CD14-positive monocyte (primary cell): ENCODE data around the gene SLC18A3. TPM values are rescaled to one million over a fixed set of nuclear protein-coding genes. Genes with fewer than 3 reads are reported as not detected.
A peak's percentile ranks its signal among the peaks of the same experiment; 100 is the strongest.

Source experiments
- DNase-seq, 3 donors: peaks; one replicate each; pipeline ENCODE4 v3.0.0-alpha.2; 2011 to 2022
- H2AFZ ChIP-seq: 2 replicates; pipeline ENCODE4 v1.6.0; 2012; ENCODE audit warnings: mild to moderate bottlenecking, low read depth, low read length, inconsistent platforms; ENCODE audit not compliant: insufficient read depth, poor library complexity, severe bottlenecking
- H3K27ac ChIP-seq, 2 donors: 1 replicate in 1 of 2; 2 replicates in 1 of 2; pipeline ENCODE4 v1.5.1; 2012 to 2013; ENCODE audit warnings: low read length in 2 of 2, control low read depth in 1 of 2, inconsistent platforms in 1 of 2, low read depth in 1 of 2, mild to moderate bottlenecking in 1 of 2
- H3K27me3 ChIP-seq, 2 donors: one replicate each; pipeline versions ENCODE4 v1.6.0 to v1.6.1; 2011 to 2013; ENCODE audit warnings: low read length in 2 of 2; ENCODE audit not compliant: control insufficient read depth in 2 of 2, insufficient read depth in 2 of 2
- H3K36me3 ChIP-seq, 2 donors: replicated peaks in 1 of 2; 1 replicate in 1 of 2; 2 replicates in 1 of 2; pipeline versions ENCODE4 v1.5.1 to v1.6.1; 2012 to 2013; ENCODE audit warnings: low read length in 2 of 2, control low read depth in 1 of 2, inconsistent platforms in 1 of 2, mild to moderate bottlenecking in 1 of 2; ENCODE audit not compliant: insufficient read depth in 2 of 2, control insufficient read depth in 1 of 2
- H3K4me1 ChIP-seq, 2 donors: 1 replicate in 1 of 2; 2 replicates in 1 of 2; pipeline versions ENCODE4 v1.5.1 to v1.6.1; 2012 to 2013; ENCODE audit warnings: low read length in 2 of 2, control low read depth in 1 of 2, inconsistent platforms in 1 of 2, mild to moderate bottlenecking in 1 of 2, moderate library complexity in 1 of 2; ENCODE audit not compliant: insufficient read depth in 2 of 2, control insufficient read depth in 1 of 2
- H3K4me2 ChIP-seq: replicated peaks from 2 replicates; pipeline ENCODE3; 2012; ENCODE audit warnings: low read length, moderate library complexity, mild to moderate bottlenecking; ENCODE audit not compliant: poor library complexity, severe bottlenecking; ENCODE audit errors: extremely low read depth
- H3K4me3 ChIP-seq, 3 experiments: fragments of 200-600 bp in 1 of 3; sonication (generic) in 1 of 3; replicated peaks in 1 of 3; 1 replicate in 2 of 3; 2 replicates in 1 of 3; pipeline ENCODE4 v1.5.1; 2011 to 2013; ENCODE audit warnings: low read length in 3 of 3, mild to moderate bottlenecking in 3 of 3, control low read depth in 2 of 3, low read depth in 2 of 3, inconsistent platforms in 1 of 3, moderate library complexity in 1 of 3
- H3K79me2 ChIP-seq: 2 replicates; pipeline ENCODE4 v1.6.0; 2012; ENCODE audit warnings: mild to moderate bottlenecking, control low read depth, inconsistent platforms, low read length, moderate library complexity; ENCODE audit not compliant: insufficient read depth
- H3K9ac ChIP-seq: 2 replicates; pipeline ENCODE4 v1.6.0; 2017; ENCODE audit warnings: low read length, mild to moderate bottlenecking; ENCODE audit not compliant: insufficient read depth, poor library complexity, severe bottlenecking
- H3K9me3 ChIP-seq, 2 donors: replicated peaks in 1 of 2; 1 replicate in 1 of 2; 2 replicates in 1 of 2; pipeline versions ENCODE4 v1.5.1 to v1.6.1; 2012 to 2013; ENCODE audit warnings: low read length in 2 of 2, control low read depth in 1 of 2; ENCODE audit not compliant: control insufficient read depth in 1 of 2, insufficient read depth in 1 of 2
- H4K20me1 ChIP-seq: 2 replicates; pipeline ENCODE4 v1.6.0; 2012; ENCODE audit warnings: mild to moderate bottlenecking, low read length, control low read depth, moderate library complexity; ENCODE audit not compliant: insufficient read depth
- H3K27ac Mint-ChIP-seq, 7 donors: one replicate each; pipeline ENCODE4 v1.8.0; 2020; ENCODE audit warnings: mild to moderate bottlenecking in 7 of 7, mixed read lengths in 7 of 7, moderate library complexity in 6 of 7, inconsistent platforms in 2 of 7
- H3K27me3 Mint-ChIP-seq, 3 donors: one replicate each; pipeline ENCODE4 v1.8.0; 2021 to 2022; ENCODE audit warnings: low read depth in 3 of 3, mild to moderate bottlenecking in 3 of 3, mixed read lengths in 3 of 3, moderate library complexity in 3 of 3, inconsistent platforms in 1 of 3
- H3K36me3 Mint-ChIP-seq, 2 donors: one replicate each; pipeline ENCODE4 v1.8.0; 2020; ENCODE audit warnings: mixed read lengths in 2 of 2, inconsistent platforms in 1 of 2, mild to moderate bottlenecking in 1 of 2
- H3K4me1 Mint-ChIP-seq: one replicate; pipeline ENCODE4 v1.8.0; 2020; ENCODE audit warnings: mild to moderate bottlenecking, mixed read lengths
- H3K4me3 Mint-ChIP-seq, 2 donors: one replicate each; pipeline ENCODE4 v1.8.0; 2020; ENCODE audit warnings: mild to moderate bottlenecking in 2 of 2, mixed read lengths in 2 of 2, moderate library complexity in 1 of 2
- H3K9me3 Mint-ChIP-seq, 7 donors: one replicate each; pipeline ENCODE4 v1.8.0; 2020 to 2022; ENCODE audit warnings: mixed read lengths in 7 of 7, mild to moderate bottlenecking in 6 of 7, moderate library complexity in 6 of 7, inconsistent platforms in 2 of 7
- WGBS: methylation state at CpG from one replicate; pipeline ENCODE4 v1.1.5; 2013; ENCODE audit warnings: missing lambda C conversion rate; ENCODE audit not compliant: insufficient coverage; 5-methylcytosine and 5-hydroxymethylcytosine counted together
- intact Hi-C, 2 donors: fragments of 100-400 bp; cut with micrococcal nuclease; formaldehyde crosslinking; loops; one replicate each; pipeline versions ENCODE4 v1.15.0 to v1.15.1; 2023
- polyA plus RNA-seq, 3 donors: library from polyadenylated mRNA; depleted of rRNA in 1 of 3; unstranded in 2 of 3; stranded (reverse) in 1 of 3; fragments of 300-500 nt in 2 of 3; fragments of >200 nt in 1 of 3; fragmentation: Illumina TruSeq in 2 of 3; gene quantifications; 1 replicate in 2 of 3; 2 replicates in 1 of 3; pipeline ENCODE4 v1.2.3, GENCODE V29; 2012 to 2021
- TF ChIP-seq, protein P1 (sequence below): fragments of 200-600 bp; IDR thresholded peaks from one replicate; pipeline ENCODE4 v1.8.0; 2022; ENCODE audit warnings: antibody characterized with exemption, mild to moderate bottlenecking

Gene SLC18A3
- polyA plus RNA-seq, 3 donors, result not detected

DNA sequence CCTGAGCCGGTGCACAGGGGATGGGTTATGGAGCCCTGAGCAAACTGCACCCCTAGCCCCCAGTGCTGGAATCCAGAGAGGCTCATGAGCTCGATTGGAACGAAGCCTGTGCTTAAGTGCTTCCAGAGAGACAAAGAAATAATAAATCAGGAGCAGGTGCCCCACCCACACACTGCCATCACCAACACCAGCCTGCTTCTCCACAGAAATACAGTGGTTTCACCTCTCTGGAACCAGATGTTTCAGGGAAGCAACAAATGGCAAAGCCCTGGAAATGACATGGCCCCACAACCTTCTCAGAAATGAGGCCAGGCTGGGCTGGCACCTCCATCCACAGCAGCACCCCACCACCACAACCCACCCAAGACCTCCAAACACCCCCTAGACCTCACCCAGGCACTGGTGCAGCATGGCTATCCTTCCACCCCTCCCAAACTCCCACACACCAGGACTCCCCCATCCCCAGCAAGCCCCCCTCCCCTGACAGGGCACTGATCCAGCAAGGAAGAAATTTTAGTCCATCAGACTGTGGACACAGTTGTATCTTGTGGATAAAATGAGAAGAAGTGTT is 4.1 kb upstream of the SLC18A3 start:
- H3K36me3 Mint-ChIP-seq, result no peaks in the 10 kb centered on the region
- Histone ChIP-seq H3K4me3 (no peak overlapping the region), H3K36me3 (no peaks in the 10 kb centered on the region), H3K9ac (no peak overlapping the region), H3K4me1 (no peaks in the 10 kb centered on the region), H3K27ac (no peak overlapping the region), H3K4me2 (no peak overlapping the region), H3K27me3 (peaks cover 16 to 36% of the 10 kb centered on the region in 2 donors), H3K9me3 (peaks cover 0 to 8% of the 10 kb centered on the region in 2 donors), H3K79me2 (no peaks in the 10 kb centered on the region), H2AFZ (no peak overlapping the region), H4K20me1 (no peaks in the 10 kb centered on the region)
- intact Hi-C loops, result no loop called here
- DNase-seq, result no peak
- H3K27ac Mint-ChIP-seq, result no peak overlapping the region
- TF ChIP-seq, protein P1, sequence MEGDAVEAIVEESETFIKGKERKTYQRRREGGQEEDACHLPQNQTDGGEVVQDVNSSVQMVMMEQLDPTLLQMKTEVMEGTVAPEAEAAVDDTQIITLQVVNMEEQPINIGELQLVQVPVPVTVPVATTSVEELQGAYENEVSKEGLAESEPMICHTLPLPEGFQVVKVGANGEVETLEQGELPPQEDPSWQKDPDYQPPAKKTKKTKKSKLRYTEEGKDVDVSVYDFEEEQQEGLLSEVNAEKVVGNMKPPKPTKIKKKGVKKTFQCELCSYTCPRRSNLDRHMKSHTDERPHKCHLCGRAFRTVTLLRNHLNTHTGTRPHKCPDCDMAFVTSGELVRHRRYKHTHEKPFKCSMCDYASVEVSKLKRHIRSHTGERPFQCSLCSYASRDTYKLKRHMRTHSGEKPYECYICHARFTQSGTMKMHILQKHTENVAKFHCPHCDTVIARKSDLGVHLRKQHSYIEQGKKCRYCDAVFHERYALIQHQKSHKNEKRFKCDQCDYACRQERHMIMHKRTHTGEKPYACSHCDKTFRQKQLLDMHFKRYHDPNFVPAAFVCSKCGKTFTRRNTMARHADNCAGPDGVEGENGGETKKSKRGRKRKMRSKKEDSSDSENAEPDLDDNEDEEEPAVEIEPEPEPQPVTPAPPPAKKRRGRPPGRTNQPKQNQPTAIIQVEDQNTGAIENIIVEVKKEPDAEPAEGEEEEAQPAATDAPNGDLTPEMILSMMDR, result no peak
- WGBS, result no CpG with 5 or more reads among the region's 3 CpGs
- no peak overlapping the region for H3K4me3 Mint-ChIP-seq
- H3K4me1 Mint-ChIP-seq, result peaks cover 2% of the 10 kb centered on the region
- peaks cover 37 to 51% (median 51%) of the 10 kb centered on the region in 3 donors for H3K27me3 Mint-ChIP-seq
- H3K9me3 Mint-ChIP-seq, result peaks cover 0 to 16% (median 3%) of the 10 kb centered on the region in 7 donors

DNA sequence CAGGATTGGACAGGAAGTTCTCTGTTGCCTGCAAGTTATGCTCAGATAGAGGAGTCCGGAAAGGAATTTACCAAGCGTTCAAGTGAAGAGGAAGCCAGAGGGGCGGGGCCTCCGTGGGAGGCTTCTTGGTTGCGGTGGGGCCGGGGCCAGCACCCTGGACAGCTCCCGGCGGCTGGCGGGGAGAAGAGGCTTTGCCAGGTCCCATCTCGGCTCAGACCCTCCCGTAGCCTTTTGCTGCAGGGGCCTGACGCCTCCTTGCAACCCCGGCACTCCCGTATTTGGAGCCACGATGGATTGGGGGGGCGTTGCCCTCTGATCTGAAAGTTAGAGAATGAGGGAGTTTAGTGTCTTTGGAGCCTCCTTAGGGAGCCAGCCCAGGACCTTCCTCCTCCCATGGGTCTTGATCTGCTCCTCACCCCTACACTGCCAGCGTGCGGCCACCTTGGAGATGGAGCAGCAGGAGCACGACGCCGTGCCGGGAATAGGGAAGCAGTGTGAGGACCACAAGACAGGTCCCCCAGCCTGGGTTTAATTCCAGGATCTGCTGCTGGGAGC is 3.1 kb upstream of the SLC18A3 start:
- Histone ChIP-seq H4K20me1 (no peaks in the 10 kb centered on the region), H3K4me3 (no peak overlapping the region), H3K79me2 (no peaks in the 10 kb centered on the region), H2AFZ (no peak overlapping the region), H3K4me2 (no peak overlapping the region), H3K9me3 (peaks cover 0 to 18% of the 10 kb centered on the region in 2 donors), H3K27me3 (peaks cover 24 to 46% of the 10 kb centered on the region in 2 donors), H3K9ac (no peak overlapping the region), H3K27ac (no peak overlapping the region), H3K36me3 (no peaks in the 10 kb centered on the region), H3K4me1 (no peaks in the 10 kb centered on the region)
- no peak overlapping the region for H3K27ac Mint-ChIP-seq
- WGBS, result 0% methylated on average over 17 of the region's 22 CpGs
- intact Hi-C loops, result no loop called here
- H3K27me3 Mint-ChIP-seq, result peaks cover 47 to 62% (median 60%) of the 10 kb centered on the region in 3 donors
- H3K36me3 Mint-ChIP-seq, result no peaks in the 10 kb centered on the region
- peak; percentile 15 to 35 (median 33) for DNase-seq
- peak overlapping the region in 1 of 2 donors; percentile 75 for H3K4me3 Mint-ChIP-seq
- TF ChIP-seq, protein P1, result no peak
- H3K4me1 Mint-ChIP-seq, result peaks cover 2% of the 10 kb centered on the region
- peaks cover 0 to 21% (median 7%) of the 10 kb centered on the region in 7 donors for H3K9me3 Mint-ChIP-seq
